Measurements from ENCODE around the gene USP54. TPM values are rescaled to one million over a fixed set of nuclear protein-coding genes. Genes with fewer than 3 reads are reported as not detected.

Gene USP54
- polyA plus RNA-seq, 1 of the 3 experiments (the other 2 are of a cell fraction): 6.5 TPM

- TF ChIP-seq YY1 (IDR thresholded peaks at IDR 0.05; ENCODE audit: low read depth): no peak
- TF ChIP-seq TAF1 (IDR thresholded peaks at IDR 0.05; ENCODE audit: borderline replicate concordance, low read depth, low read length): no peak
- no peak for TF ChIP-seq IRF3 (IDR thresholded peaks at IDR 0.05; ENCODE audit: low read depth, low read length)
- TF ChIP-seq JUND (IDR thresholded peaks at IDR 0.05): no peak
- no peak for TF ChIP-seq RXRA (IDR thresholded peaks at IDR 0.05; ENCODE audit: borderline replicate concordance, low read depth)
- TF ChIP-seq USF2 (IDR thresholded peaks at IDR 0.05; ENCODE audit: borderline replicate concordance, low read depth, low read length): no peak
- no peak for TF ChIP-seq REST (IDR thresholded peaks at IDR 0.05; ENCODE audit: low read depth, low read length)
- TF ChIP-seq RAD21 (IDR thresholded peaks at IDR 0.05; ENCODE audit: low read length): no peak
- no peak for TF ChIP-seq CTCF (IDR thresholded peaks at IDR 0.05)
- no peak for TF ChIP-seq ELF1 (IDR thresholded peaks at IDR 0.05)
- no peak for TF ChIP-seq NRF1 (IDR thresholded peaks at IDR 0.05; ENCODE audit: low read depth, low read length)
- TF ChIP-seq ZBTB33 (IDR thresholded peaks at IDR 0.05; ENCODE audit: borderline replicate concordance, low read depth): no peak
Observed at GRCh38 chr10:73556855-73557254, 34.3 kb downstream of the USP54 start.

More at GRCh38 chr10:73556855-73557254, 34.3 kb downstream of the USP54 start:
- CTCF ChIA-PET: no interaction called here
- DNase-seq: no peak
- H3K79me2 ChIP-seq (ENCODE audit: insufficient read depth): no peaks in the 10 kb centered on the region
- H3K36me3 ChIP-seq (replicated peaks in 1 of 2; ENCODE audit: control insufficient read depth in 1 of 2, insufficient read depth in 2 of 2, low read length in 1 of 2): peaks cover 0 to 3% of the 10 kb centered on the region in 2 experiments
- H3K9me3 ChIP-seq: no peaks in the 10 kb centered on the region
- H3K27ac ChIP-seq (ENCODE audit: low read depth in 2 of 2, low read length in 1 of 2): no peak overlapping the region
- H3K4me3 ChIP-seq (ENCODE audit: low read depth in 2 of 2, low read length in 1 of 2): no peak overlapping the region
- H3K27me3 ChIP-seq (ENCODE audit: insufficient read depth): no peaks in the 10 kb centered on the region
- H3K9ac ChIP-seq: no peak overlapping the region
- H3K4me2 ChIP-seq: no peak overlapping the region
- H2AFZ ChIP-seq (ENCODE audit: low read depth): no peak overlapping the region
- no peaks in the 10 kb centered on the region for H4K20me1 ChIP-seq (ENCODE audit: insufficient read depth)
- WGBS (ENCODE audit: low lambda C conversion rate): 89% methylated on average over 2 of the region's 2 CpGs
- H3F3A ChIP-seq (replicated peaks; ENCODE audit: insufficient read depth): peaks cover 3% of the 10 kb centered on the region
- POLR2A ChIA-PET: no interaction called here
- H3K9me2 ChIP-seq: no peaks in the 10 kb centered on the region
- H3K4me1 ChIP-seq (ENCODE audit: control insufficient read depth in 1 of 2, insufficient read depth in 2 of 2, low read depth in 1 of 2, low read length in 1 of 2): no peaks in the 10 kb centered on the region
